ENCODE results near the gene COX19. TPM values are rescaled to one million over a fixed set of nuclear protein-coding genes. Genes with fewer than 3 reads are reported as not detected.

The COX19 gene
- total RNA-seq, 1 donor = 12.5 TPM

GRCh38 chr7:974172-974571, 1.2 kb downstream of the COX19 start:
- peak overlapping the region; percentile 94 for H3K4me3 ChIP-seq (ENCODE audit: low read depth, low read length)
- TF ChIP-seq, protein P1, sequence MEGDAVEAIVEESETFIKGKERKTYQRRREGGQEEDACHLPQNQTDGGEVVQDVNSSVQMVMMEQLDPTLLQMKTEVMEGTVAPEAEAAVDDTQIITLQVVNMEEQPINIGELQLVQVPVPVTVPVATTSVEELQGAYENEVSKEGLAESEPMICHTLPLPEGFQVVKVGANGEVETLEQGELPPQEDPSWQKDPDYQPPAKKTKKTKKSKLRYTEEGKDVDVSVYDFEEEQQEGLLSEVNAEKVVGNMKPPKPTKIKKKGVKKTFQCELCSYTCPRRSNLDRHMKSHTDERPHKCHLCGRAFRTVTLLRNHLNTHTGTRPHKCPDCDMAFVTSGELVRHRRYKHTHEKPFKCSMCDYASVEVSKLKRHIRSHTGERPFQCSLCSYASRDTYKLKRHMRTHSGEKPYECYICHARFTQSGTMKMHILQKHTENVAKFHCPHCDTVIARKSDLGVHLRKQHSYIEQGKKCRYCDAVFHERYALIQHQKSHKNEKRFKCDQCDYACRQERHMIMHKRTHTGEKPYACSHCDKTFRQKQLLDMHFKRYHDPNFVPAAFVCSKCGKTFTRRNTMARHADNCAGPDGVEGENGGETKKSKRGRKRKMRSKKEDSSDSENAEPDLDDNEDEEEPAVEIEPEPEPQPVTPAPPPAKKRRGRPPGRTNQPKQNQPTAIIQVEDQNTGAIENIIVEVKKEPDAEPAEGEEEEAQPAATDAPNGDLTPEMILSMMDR (IDR thresholded peaks at IDR 0.05; ENCODE audit: insufficient read depth, low read length) = no peak
- no peak for DNase-seq (ENCODE audit: low read depth)

DNA sequence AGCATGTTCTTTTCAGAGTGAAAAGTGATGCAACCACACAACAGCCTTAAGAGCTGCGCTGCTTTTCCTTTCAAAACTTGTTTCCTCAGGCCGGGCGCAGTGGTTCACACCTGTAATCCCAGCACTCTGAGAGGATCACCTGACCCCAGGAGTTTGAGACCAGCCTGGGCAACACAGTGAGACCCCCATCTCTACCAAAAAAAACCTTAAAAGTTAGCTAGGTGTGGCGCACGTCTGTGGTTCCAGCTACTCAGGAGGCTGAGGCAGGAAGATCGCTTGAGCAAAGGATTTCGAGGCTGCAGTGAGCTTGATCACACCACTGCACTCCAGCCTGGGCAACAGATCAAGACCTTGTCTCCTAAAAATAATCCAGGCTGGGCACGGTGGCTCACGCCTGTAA, 2.0 kb downstream of the COX19 start:
- TF ChIP-seq, protein P1 (IDR thresholded peaks at IDR 0.05; ENCODE audit: insufficient read depth, low read length) = no peak

DNA sequence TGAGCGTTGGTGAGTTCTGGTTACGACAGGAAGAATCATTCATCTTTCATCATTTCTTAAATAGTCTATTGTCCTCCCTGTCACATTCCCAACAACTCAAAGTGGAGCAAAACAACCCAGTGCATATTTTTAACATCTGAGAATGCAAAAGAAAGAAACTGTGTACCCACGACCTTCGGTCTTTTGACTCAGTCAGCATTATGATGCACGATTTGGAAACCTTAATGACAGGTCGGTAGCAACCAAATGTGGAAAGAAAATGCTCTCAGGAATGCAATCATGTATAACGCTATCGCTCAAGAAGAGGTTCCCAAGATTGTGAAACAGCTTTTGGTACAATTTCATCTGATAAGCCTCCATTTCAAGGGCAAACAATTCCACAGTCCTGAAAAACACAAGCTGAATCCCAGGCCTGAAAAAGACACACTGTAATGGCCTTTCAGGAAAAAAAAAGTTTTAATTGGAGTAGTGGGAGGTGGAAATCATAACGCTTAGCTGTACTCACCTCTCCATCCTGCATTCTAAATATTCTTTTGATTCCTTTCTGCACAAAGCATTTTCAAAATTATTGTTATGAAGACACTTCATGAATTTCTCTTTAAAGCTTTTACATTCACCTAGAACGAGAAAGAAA, 2.6 kb downstream of the COX19 start:
- peak; percentile 37 for DNase-seq (ENCODE audit: low read depth)

More for the DNA sequence above, 2.0 kb downstream of the COX19 start:
- no peak for DNase-seq (ENCODE audit: low read depth)
- no peak overlapping the region for H3K4me3 ChIP-seq (ENCODE audit: low read depth, low read length)

GRCh38 chr7:972110-972509, 3.2 kb downstream of the COX19 start:
- H3K4me3 ChIP-seq (ENCODE audit: low read depth, low read length) = no peak overlapping the region
- TF ChIP-seq, protein P1 (IDR thresholded peaks at IDR 0.05; ENCODE audit: insufficient read depth, low read length) = no peak
- no peak for DNase-seq (ENCODE audit: low read depth)

More for the DNA sequence above, 2.6 kb downstream of the COX19 start:
- TF ChIP-seq, protein P1 (IDR thresholded peaks at IDR 0.05; ENCODE audit: insufficient read depth, low read length) = no peak
- no peak overlapping the region for H3K4me3 ChIP-seq (ENCODE audit: low read depth, low read length)

DNA sequence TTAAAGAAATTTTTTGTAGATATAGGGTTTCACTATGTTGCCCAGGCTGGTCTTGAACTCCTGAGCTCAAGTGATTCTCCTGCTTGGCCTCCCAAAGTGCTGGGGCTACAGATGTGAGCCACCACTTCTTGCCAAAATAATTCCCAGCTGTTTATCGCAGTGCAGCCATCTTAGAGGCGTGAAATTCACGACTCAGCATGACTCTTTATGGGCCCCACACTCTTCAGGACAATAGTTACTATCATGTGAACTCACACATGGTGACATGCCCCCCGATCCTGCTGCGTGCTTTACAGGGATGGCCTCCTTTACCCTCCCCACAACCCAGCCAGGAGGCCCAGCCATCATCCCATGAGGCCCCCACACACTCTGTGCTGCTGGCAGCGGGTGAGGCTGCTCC, 4.6 kb downstream of the COX19 start:
- H3K4me3 ChIP-seq (ENCODE audit: low read depth, low read length) = no peak overlapping the region
- TF ChIP-seq, protein P1 (IDR thresholded peaks at IDR 0.05; ENCODE audit: insufficient read depth, low read length) = no peak
- no peak for DNase-seq (ENCODE audit: low read depth)

DNA sequence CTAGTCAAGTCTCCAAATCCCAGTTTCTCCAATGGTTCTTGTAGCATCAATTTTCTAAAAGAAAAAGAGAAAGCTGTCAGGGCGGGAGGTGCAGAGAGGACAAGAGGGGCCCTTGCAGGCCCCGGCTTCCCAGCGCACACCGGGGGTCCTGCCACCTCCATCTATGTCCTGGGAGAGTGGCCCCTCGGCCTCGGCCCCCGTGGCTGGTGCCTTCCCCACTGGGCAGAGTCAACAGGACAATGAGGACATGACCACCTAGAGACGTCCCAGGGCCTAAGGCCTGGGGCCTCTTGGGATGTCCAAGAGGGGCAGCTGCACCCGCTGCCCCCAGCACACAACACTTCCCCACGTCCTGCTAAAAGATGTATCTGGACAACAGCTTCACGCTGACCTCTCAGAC, 5.9 kb downstream of the COX19 start:
- TF ChIP-seq, protein P1 (IDR thresholded peaks at IDR 0.05; ENCODE audit: insufficient read depth, low read length) = no peak
- DNase-seq (ENCODE audit: low read depth) = no peak
- H3K4me3 ChIP-seq (ENCODE audit: low read depth, low read length) = no peak overlapping the region

Measured in fibroblast of the aortic adventitia (primary cell).